SK-N-SH treated with all-trans-retinoic acid at 6 μM for 48 hours (cell line): ENCODE results near the gene ACVR2A.

Experiments
- ATAC-seq: fragments of 200-7000 bp; cut with Tn5 transposase; 3 replicates; pipeline ENCODE4 v1.9.1; 2020; ENCODE audit warnings: mild to moderate bottlenecking, moderate library complexity
- BACH2 ChIP-seq: fragments of 250-450 bp; sonication (Bioruptor Pico); IDR thresholded peaks from 2 replicates; pipeline ENCODE4 v1.9.0; 2021; ENCODE audit warnings: mild to moderate bottlenecking, borderline replicate concordance
- CSDC2 ChIP-seq: fragments of 250-450 bp; sonication (Bioruptor Pico); IDR thresholded peaks from 2 replicates; pipeline ENCODE4 v1.5.0; 2020; ENCODE audit warnings: mild to moderate bottlenecking, moderate library complexity
- ESRRG ChIP-seq: fragments of 250-450 bp; sonication (Bioruptor Pico); IDR thresholded peaks from 2 replicates; pipeline ENCODE4 v1.6.1; 2021; ENCODE audit warnings: mild to moderate bottlenecking
- GLIS3 ChIP-seq: fragments of 250-450 bp; sonication (Bioruptor Pico); IDR thresholded peaks from 2 replicates; pipeline ENCODE4 v1.5.0; 2020; ENCODE audit warnings: mild to moderate bottlenecking, moderate library complexity
- OSR1 ChIP-seq: fragments of 250-450 bp; sonication (Bioruptor Pico); IDR thresholded peaks from 2 replicates; pipeline ENCODE4 v1.8.0; 2022; ENCODE audit warnings: moderate library complexity, mild to moderate bottlenecking, inconsistent platforms
- PPARA ChIP-seq: fragments of 250-450 bp; sonication (Bioruptor Pico); IDR thresholded peaks from 2 replicates; pipeline ENCODE4 v1.5.0; 2020; ENCODE audit warnings: mild to moderate bottlenecking, borderline replicate concordance
- RARB ChIP-seq: fragments of 250-450 bp; sonication (Bioruptor Pico); IDR thresholded peaks from 2 replicates; pipeline ENCODE4 v1.8.0; 2021; ENCODE audit warnings: mild to moderate bottlenecking, moderate library complexity
- SNAI2 ChIP-seq: fragments of 250-450 bp; sonication (Bioruptor Pico); IDR thresholded peaks from 2 replicates; pipeline ENCODE4 v1.5.0; 2020; ENCODE audit warnings: mild to moderate bottlenecking, moderate library complexity
- TCF4 ChIP-seq: fragments of 250-450 bp; sonication (Bioruptor Pico); IDR thresholded peaks from 2 replicates; pipeline ENCODE4 v1.8.0; 2021; ENCODE audit warnings: mild to moderate bottlenecking, moderate library complexity, borderline replicate concordance
- TOX ChIP-seq: fragments of 250-450 bp; sonication (Bioruptor Pico); IDR thresholded peaks from 2 replicates; pipeline ENCODE4 v1.8.0; 2021; ENCODE audit warnings: mild to moderate bottlenecking, moderate library complexity, borderline replicate concordance
- ZC3H10 ChIP-seq: fragments of 250-450 bp; sonication (Bioruptor Pico); IDR thresholded peaks from 2 replicates; pipeline ENCODE4 v1.5.1; 2021; ENCODE audit warnings: mild to moderate bottlenecking, moderate library complexity
- ZFP3 ChIP-seq: fragments of 250-450 bp; sonication (Bioruptor Pico); IDR thresholded peaks from 2 replicates; pipeline ENCODE4 v1.5.0; 2020; ENCODE audit warnings: mild to moderate bottlenecking, moderate library complexity
- ZFP30 ChIP-seq: fragments of 450-650 bp; formaldehyde crosslinking; IDR thresholded peaks from 2 replicates; pipeline ENCODE4 v1.5.0; 2022; ENCODE audit warnings: mild to moderate bottlenecking, moderate library complexity
- TF ChIP-seq, protein P1 (sequence below): fragments of 250-450 bp; sonication (Bioruptor Pico); IDR thresholded peaks from 2 replicates; pipeline ENCODE4 v1.5.0; 2020; ENCODE audit warnings: mild to moderate bottlenecking, moderate library complexity
- TF ChIP-seq, protein P2 (sequence below): fragments of 250-450 bp; sonication (Bioruptor Pico); IDR thresholded peaks from 2 replicates; pipeline ENCODE4 v1.8.0; 2020; ENCODE audit warnings: mild to moderate bottlenecking, moderate library complexity, borderline replicate concordance
- TF ChIP-seq, protein P3 (sequence below): fragments of 250-450 bp; sonication (Bioruptor Pico); IDR thresholded peaks from 2 replicates; pipeline ENCODE4 v1.5.1; 2021; ENCODE audit warnings: mild to moderate bottlenecking, moderate library complexity
- TF ChIP-seq, protein P4 (sequence below): fragments of 250-450 bp; sonication (Bioruptor Pico); IDR thresholded peaks from 2 replicates; pipeline ENCODE4 v1.8.0; 2021; ENCODE audit warnings: low read depth, mild to moderate bottlenecking, moderate library complexity, borderline replicate concordance
- TF ChIP-seq, protein P5 (sequence below): fragments of 250-450 bp; sonication (Bioruptor Pico); IDR thresholded peaks from 2 replicates; pipeline ENCODE4 v1.5.1; 2020; ENCODE audit warnings: low read depth, mild to moderate bottlenecking, moderate library complexity

ACVR2A gene

DNA sequence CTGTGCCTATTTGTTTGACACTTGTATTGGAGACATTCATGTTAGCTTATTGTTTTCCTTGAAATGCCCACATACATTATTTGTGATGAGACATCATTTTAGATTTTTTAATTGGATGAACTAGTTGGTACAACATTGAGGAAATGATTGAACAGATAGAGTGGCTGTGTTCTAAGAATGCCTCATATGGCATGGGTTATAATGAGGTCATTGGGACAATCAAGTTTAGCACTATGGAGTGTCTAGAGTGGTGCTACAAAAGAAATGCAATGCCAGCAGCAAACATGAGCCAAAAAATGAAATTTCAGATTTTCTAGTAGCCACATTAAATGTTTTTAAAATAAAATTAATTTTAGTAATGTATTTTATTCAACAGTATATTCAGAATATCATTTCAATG, 28.1 kb downstream of the ACVR2A start (continued):
- TF ChIP-seq, protein P1, sequence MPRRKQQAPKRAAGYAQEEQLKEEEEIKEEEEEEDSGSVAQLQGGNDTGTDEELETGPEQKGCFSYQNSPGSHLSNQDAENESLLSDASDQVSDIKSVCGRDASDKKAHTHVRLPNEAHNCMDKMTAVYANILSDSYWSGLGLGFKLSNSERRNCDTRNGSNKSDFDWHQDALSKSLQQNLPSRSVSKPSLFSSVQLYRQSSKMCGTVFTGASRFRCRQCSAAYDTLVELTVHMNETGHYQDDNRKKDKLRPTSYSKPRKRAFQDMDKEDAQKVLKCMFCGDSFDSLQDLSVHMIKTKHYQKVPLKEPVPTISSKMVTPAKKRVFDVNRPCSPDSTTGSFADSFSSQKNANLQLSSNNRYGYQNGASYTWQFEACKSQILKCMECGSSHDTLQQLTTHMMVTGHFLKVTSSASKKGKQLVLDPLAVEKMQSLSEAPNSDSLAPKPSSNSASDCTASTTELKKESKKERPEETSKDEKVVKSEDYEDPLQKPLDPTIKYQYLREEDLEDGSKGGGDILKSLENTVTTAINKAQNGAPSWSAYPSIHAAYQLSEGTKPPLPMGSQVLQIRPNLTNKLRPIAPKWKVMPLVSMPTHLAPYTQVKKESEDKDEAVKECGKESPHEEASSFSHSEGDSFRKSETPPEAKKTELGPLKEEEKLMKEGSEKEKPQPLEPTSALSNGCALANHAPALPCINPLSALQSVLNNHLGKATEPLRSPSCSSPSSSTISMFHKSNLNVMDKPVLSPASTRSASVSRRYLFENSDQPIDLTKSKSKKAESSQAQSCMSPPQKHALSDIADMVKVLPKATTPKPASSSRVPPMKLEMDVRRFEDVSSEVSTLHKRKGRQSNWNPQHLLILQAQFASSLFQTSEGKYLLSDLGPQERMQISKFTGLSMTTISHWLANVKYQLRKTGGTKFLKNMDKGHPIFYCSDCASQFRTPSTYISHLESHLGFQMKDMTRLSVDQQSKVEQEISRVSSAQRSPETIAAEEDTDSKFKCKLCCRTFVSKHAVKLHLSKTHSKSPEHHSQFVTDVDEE: no peak

DNA sequence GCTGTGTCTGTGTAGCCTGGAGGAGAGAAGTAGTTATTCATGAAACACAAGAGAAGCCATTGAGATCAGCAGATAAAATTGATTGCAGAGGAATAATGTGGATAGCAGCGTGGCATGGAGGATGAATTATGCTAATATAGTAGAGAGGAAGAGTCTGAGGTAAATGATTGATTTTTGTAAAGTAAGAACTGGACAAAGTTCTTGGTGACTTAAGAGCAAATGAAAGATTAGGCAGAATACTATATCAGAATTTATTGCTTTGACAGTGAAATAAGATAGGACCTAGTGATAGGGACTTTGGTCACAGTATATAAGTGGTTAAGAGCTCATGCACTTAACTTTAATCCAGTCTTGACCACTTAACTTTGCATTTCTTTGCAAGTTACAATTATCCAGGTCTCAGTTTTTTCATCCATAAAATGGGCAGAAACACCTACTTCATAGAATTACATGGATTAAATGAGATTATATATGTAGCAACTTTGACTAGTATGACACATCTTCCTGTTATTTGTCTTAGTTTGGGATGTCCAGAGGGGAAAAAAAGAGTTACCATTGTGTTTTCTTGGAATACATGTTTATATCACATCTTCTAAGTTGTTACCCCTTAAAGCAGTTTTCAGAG, 29.1 kb downstream of the ACVR2A start:
- no peak for ATAC-seq
- TF ChIP-seq BACH2 (no peak), ZFP30 (CRISPR knock-in tag) (no peak), SNAI2 (CRISPR knock-in tag) (no peak), CSDC2 (CRISPR knock-in tag) (no peak), TOX (CRISPR knock-in tag) (no peak), OSR1 (CRISPR knock-in tag) (no peak), ESRRG (CRISPR knock-in tag) (no peak), PPARA (CRISPR knock-in tag) (no peak)
- TF ChIP-seq, protein P2, sequence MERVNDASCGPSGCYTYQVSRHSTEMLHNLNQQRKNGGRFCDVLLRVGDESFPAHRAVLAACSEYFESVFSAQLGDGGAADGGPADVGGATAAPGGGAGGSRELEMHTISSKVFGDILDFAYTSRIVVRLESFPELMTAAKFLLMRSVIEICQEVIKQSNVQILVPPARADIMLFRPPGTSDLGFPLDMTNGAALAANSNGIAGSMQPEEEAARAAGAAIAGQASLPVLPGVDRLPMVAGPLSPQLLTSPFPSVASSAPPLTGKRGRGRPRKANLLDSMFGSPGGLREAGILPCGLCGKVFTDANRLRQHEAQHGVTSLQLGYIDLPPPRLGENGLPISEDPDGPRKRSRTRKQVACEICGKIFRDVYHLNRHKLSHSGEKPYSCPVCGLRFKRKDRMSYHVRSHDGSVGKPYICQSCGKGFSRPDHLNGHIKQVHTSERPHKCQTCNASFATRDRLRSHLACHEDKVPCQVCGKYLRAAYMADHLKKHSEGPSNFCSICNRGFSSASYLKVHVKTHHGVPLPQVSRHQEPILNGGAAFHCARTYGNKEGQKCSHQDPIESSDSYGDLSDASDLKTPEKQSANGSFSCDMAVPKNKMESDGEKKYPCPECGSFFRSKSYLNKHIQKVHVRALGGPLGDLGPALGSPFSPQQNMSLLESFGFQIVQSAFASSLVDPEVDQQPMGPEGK (CRISPR knock-in tag): no peak
- TF ChIP-seq, protein P1: no peak
- TF ChIP-seq, protein P3, sequence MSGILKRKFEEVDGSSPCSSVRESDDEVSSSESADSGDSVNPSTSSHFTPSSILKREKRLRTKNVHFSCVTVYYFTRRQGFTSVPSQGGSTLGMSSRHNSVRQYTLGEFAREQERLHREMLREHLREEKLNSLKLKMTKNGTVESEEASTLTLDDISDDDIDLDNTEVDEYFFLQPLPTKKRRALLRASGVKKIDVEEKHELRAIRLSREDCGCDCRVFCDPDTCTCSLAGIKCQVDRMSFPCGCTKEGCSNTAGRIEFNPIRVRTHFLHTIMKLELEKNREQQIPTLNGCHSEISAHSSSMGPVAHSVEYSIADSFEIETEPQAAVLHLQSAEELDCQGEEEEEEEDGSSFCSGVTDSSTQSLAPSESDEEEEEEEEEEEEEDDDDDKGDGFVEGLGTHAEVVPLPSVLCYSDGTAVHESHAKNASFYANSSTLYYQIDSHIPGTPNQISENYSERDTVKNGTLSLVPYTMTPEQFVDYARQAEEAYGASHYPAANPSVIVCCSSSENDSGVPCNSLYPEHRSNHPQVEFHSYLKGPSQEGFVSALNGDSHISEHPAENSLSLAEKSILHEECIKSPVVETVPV (CRISPR knock-in tag): no peak
- TF ChIP-seq, protein P4, sequence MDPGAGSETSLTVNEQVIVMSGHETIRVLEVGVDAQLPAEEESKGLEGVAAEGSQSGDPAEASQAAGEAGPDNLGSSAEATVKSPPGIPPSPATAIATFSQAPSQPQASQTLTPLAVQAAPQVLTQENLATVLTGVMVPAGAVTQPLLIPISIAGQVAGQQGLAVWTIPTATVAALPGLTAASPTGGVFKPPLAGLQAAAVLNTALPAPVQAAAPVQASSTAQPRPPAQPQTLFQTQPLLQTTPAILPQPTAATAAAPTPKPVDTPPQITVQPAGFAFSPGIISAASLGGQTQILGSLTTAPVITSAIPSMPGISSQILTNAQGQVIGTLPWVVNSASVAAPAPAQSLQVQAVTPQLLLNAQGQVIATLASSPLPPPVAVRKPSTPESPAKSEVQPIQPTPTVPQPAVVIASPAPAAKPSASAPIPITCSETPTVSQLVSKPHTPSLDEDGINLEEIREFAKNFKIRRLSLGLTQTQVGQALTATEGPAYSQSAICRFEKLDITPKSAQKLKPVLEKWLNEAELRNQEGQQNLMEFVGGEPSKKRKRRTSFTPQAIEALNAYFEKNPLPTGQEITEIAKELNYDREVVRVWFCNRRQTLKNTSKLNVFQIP (CRISPR knock-in tag): no peak
- TF ChIP-seq, protein P5, sequence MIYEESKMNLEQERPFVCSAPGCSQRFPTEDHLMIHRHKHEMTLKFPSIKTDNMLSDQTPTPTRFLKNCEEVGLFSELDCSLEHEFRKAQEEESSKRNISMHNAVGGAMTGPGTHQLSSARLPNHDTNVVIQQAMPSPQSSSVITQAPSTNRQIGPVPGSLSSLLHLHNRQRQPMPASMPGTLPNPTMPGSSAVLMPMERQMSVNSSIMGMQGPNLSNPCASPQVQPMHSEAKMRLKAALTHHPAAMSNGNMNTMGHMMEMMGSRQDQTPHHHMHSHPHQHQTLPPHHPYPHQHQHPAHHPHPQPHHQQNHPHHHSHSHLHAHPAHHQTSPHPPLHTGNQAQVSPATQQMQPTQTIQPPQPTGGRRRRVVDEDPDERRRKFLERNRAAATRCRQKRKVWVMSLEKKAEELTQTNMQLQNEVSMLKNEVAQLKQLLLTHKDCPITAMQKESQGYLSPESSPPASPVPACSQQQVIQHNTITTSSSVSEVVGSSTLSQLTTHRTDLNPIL: no peak

DNA sequence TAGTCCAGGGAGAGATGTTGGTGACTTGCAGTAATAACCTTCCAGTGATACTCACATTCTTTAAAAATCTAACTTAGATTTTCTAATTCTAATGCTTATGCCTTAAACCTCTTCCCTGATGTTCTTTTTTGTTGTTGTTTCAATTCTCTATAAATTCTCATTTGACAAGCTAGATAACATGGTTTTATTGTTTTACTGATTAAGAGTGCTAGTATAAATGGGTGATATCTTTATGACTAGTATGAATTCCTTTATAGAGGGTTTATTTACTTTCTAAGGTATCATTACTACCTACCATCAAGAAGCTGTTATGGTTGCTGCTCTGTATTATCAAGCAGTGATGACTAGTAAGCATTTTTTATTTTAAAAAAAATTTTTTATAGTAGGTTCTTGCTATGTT, 35.0 kb downstream of the ACVR2A start:
- ATAC-seq: no peak
- no peak for TF ChIP-seq GLIS3 (CRISPR knock-in tag)
- no peak for TF ChIP-seq RARB
- no peak for TF ChIP-seq ZC3H10 (CRISPR knock-in tag)
- TF ChIP-seq, protein P4 (CRISPR knock-in tag): no peak
- TF ChIP-seq TCF4 (CRISPR knock-in tag): no peak
- TF ChIP-seq, protein P1: no peak
- TF ChIP-seq ZFP3 (CRISPR knock-in tag): no peak
- TF ChIP-seq, protein P5: no peak
- TF ChIP-seq SNAI2 (CRISPR knock-in tag): no peak
- no peak for TF ChIP-seq BACH2
